GM18505 (cell line): ENCODE data around the gene TIAL1.
"Not testable (repeated sequence)": the region's sequence is repeated elsewhere in the genome, so short reads cannot be mapped to it uniquely, and the experiment has no call there.

Experiments used
- ATAC-seq: cut with Tn5 transposase; IDR thresholded peaks from one replicate; pipeline ENCODE4 v1.9.1; 2021; ENCODE audit not compliant: unreplicated experiment
- POLR2A ChIP-seq: IDR thresholded peaks from 4 replicates; pipeline ENCODE4 v1.6.1; 2011; ENCODE audit warnings: borderline replicate concordance; ENCODE audit not compliant: insufficient read depth, insufficient read length; ENCODE audit errors: extremely low read depth

The TIAL1 gene

GRCh38 chr10:119535305-119535704, 61.5 kb downstream of the TIAL1 start:
- no peak for TF ChIP-seq POLR2A
- no peak for ATAC-seq

GRCh38 chr10:119533473-119533872, 63.3 kb downstream of the TIAL1 start:
- no peak for TF ChIP-seq POLR2A
- ATAC-seq: no peak

- ATAC-seq: not testable (repeated sequence)
These were observed 64.0 kb downstream of the TIAL1 start for GRCh38 chr10:119532791-119533190.

- not testable (repeated sequence) for ATAC-seq
These were observed 64.5 kb downstream of the TIAL1 start for GRCh38 chr10:119532251-119532650.

DNA sequence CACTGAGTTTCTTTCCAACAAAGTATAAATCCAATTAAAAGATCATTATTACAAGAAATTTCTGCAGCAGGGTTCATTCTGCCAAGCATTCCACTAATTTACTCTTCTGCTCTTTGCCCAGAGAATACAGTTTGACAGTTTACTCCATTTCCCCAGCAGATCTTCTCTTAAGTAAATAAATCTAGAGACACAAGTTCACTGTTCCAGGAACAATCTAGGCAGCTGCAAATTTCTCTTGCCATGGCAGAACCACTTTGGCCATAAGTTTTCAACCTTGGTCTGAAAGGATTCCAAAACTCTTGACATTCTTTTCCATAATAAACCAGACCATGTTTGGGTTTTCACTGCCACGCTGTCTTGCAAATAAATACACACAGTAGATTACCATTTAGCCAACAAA, 65.7 kb downstream of the TIAL1 start:
- no peak for ATAC-seq
- TF ChIP-seq POLR2A: no peak

GRCh38 chr10:119528663-119529237, 68.0 kb downstream of the TIAL1 start:
- ATAC-seq: not testable (repeated sequence)

GRCh38 chr10:119526621-119527592, 69.9 kb downstream of the TIAL1 start:
- no peak for ATAC-seq
- TF ChIP-seq POLR2A: no peak

- no peak for TF ChIP-seq POLR2A
- ATAC-seq: no peak
These were observed 70.6 kb downstream of the TIAL1 start for GRCh38 chr10:119526149-119526548.

- ATAC-seq: no peak
- TF ChIP-seq POLR2A: no peak
These were observed 71.6 kb downstream of the TIAL1 start for GRCh38 chr10:119525116-119525515.

GRCh38 chr10:119524720-119525070, 72.1 kb downstream of the TIAL1 start:
- ATAC-seq: no peak
- TF ChIP-seq POLR2A: no peak

GRCh38 chr10:119523895-119524719, 72.7 kb downstream of the TIAL1 start:
- no peak for TF ChIP-seq POLR2A
- no peak for ATAC-seq
